GM18511 (cell line): Measurements from ENCODE around the gene OPN5.
"Not testable (repeated sequence)": the region's sequence is repeated elsewhere in the genome, so short reads cannot be mapped to it uniquely, and the experiment has no call there.

Source experiments
- ATAC-seq: cut with Tn5 transposase; IDR thresholded peaks from one replicate; pipeline ENCODE4 v1.9.1; 2021; ENCODE audit warnings: mild to moderate bottlenecking, moderate library complexity; ENCODE audit not compliant: unreplicated experiment

The OPN5 gene

GRCh38 chr6:47781732-47782131 is at the start of gene OPN5:
Gene OPN5 (plus strand): TSS chr6:47782032. CDS start chr6:47782067, 35 bp downstream.
- no peak for ATAC-seq

- peak; percentile 75 for ATAC-seq
These were observed 47.8 kb upstream of the OPN5 start for GRCh38 chr6:47733879-47734558.

- no peak for ATAC-seq
These were observed 46.9 kb upstream of the OPN5 start for GRCh38 chr6:47734831-47735481.

GRCh38 chr6:47736083-47736700 is 45.6 kb upstream of the OPN5 start:
- no peak for ATAC-seq

- no peak for ATAC-seq
These were observed 44.4 kb upstream of the OPN5 start for GRCh38 chr6:47737406-47737805.

- ATAC-seq, result no peak
These were observed 41.1 kb upstream of the OPN5 start for GRCh38 chr6:47740714-47741113.

GRCh38 chr6:47741807-47742206 is 40.0 kb upstream of the OPN5 start:
- peak; percentile 79 for ATAC-seq

GRCh38 chr6:47743744-47744143 is 38.1 kb upstream of the OPN5 start:
- no peak for ATAC-seq

- not testable (repeated sequence) for ATAC-seq
These were observed 36.6 kb upstream of the OPN5 start for GRCh38 chr6:47745269-47745668.

GRCh38 chr6:47749757-47750156 is 32.1 kb upstream of the OPN5 start:
- no peak for ATAC-seq

GRCh38 chr6:47752801-47753200 is 29.0 kb upstream of the OPN5 start:
- ATAC-seq, result no peak

- ATAC-seq, result no peak
These were observed 22.5 kb upstream of the OPN5 start for GRCh38 chr6:47759364-47759763.

- no peak for ATAC-seq
These were observed 19.3 kb upstream of the OPN5 start for GRCh38 chr6:47762502-47762901.

- no peak for ATAC-seq
These were observed 15.4 kb upstream of the OPN5 start for GRCh38 chr6:47766445-47766844.

- no peak for ATAC-seq
These were observed 14.7 kb upstream of the OPN5 start for GRCh38 chr6:47767102-47767501.

GRCh38 chr6:47769982-47770381 is 11.8 kb upstream of the OPN5 start:
- no peak for ATAC-seq

GRCh38 chr6:47772359-47772758 is 9.5 kb upstream of the OPN5 start:
- ATAC-seq, result no peak

GRCh38 chr6:47773005-47773404 is 8.8 kb upstream of the OPN5 start:
- ATAC-seq, result no peak

GRCh38 chr6:47780510-47781356 is 1.1 kb upstream of the OPN5 start:
- ATAC-seq, result peak; percentile 96

GRCh38 chr6:47785182-47785581 is 3.4 kb downstream of the OPN5 start:
- ATAC-seq, result no peak
